Kidney (tissue), 14 donors: Measurements from ENCODE around the gene LRRC34. TPM values are rescaled to one million over a fixed set of nuclear protein-coding genes. Genes with fewer than 3 reads are reported as not detected.

Experiments used
- DNase-seq, 5 donors: peaks; one replicate each; pipeline ENCODE4 v3.0.0-alpha.2; 2013 to 2020
- FAIRE-seq: peaks from 2 replicates; lab custom pipeline; 2012; peaks lifted over from hg19 to GRCh38; lab: Jason Lieb, UNC
- H3K27ac ChIP-seq, 2 donors: one replicate each; pipeline ENCODE4 v1.7.0; 2013; ENCODE audit warnings: low read depth in 2 of 2, low read length in 2 of 2, inconsistent platforms in 1 of 2
- H3K27me3 ChIP-seq: one replicate; pipeline ENCODE4 v1.7.1; 2013; ENCODE audit warnings: low read length, inconsistent platforms; ENCODE audit not compliant: control insufficient read depth, insufficient read depth
- H3K36me3 ChIP-seq, 3 donors: one replicate each; pipeline versions ENCODE4 v1.7.0 to v1.7.1; 2013; ENCODE audit warnings: low read length in 3 of 3, control low read depth in 1 of 3, inconsistent platforms in 1 of 3; ENCODE audit not compliant: insufficient read depth in 3 of 3, control insufficient read depth in 2 of 3
- H3K4me1 ChIP-seq, 3 donors: one replicate each; pipeline versions ENCODE4 v1.7.0 to v1.7.1; 2013; ENCODE audit warnings: low read length in 3 of 3, inconsistent platforms in 1 of 3, low read depth in 1 of 3; ENCODE audit not compliant: control insufficient read depth in 2 of 3, insufficient read depth in 2 of 3
- H3K4me3 ChIP-seq, 3 donors: one replicate each; pipeline versions ENCODE4 v1.7.0 to v1.8.1; 2013; ENCODE audit warnings: low read length in 3 of 3, control low read depth in 1 of 3, inconsistent platforms in 1 of 3
- H3K9ac ChIP-seq, 3 donors: one replicate each; pipeline versions ENCODE4 v1.7.0 to v1.7.1; 2013; ENCODE audit warnings: low read length in 3 of 3, control low read depth in 1 of 3, inconsistent platforms in 1 of 3
- H3K9me3 ChIP-seq, 3 donors: one replicate each; pipeline versions ENCODE4 v1.7.0 to v1.7.1; 2013; ENCODE audit warnings: low read length in 3 of 3, control low read depth in 1 of 3, inconsistent platforms in 1 of 3; ENCODE audit not compliant: control insufficient read depth in 2 of 3, insufficient read depth in 1 of 3
- CTCF ChIP-seq: IDR thresholded peaks from 3 replicates; pipeline ENCODE4 v1.5.1; 2012; ENCODE audit warnings: mild to moderate bottlenecking, moderate library complexity, borderline replicate concordance; ENCODE audit not compliant: insufficient read depth; ENCODE audit errors: extremely low read depth
- intact Hi-C: fragments of 100-400 bp; cut with DNase I; formaldehyde crosslinking; loops from one replicate; pipeline ENCODE4 v1.11.1; 2022
- polyA plus RNA-seq: library from polyadenylated mRNA; stranded (reverse); fragments of 350-450 nt; fragmentation: Illumina TruSeq; extraction: RNeasy Lipid Tissue Mini Kit (QIAGEN cat#74804); gene quantifications from one replicate; pipeline ENCODE4 v1.2.3, GENCODE V29; 2014; ENCODE audit warnings: low read depth, low replicate concordance; ENCODE audit not compliant: insufficient read depth
- total RNA-seq: library from RNA; stranded (reverse); fragmentation: NEBNext Ultra II Directional; extraction: Animal tissue kit (Norgen Biotek cat#: 25700); gene quantifications from one replicate; pipeline ENCODE4 v1.2.1, GENCODE V29; 2021
- donor health status: control.
- donor health status: control.
- donor health status: control.
- donor health status: control.
- donor health status: control.
- donor health status: DM: yes; HTN: yes; CAD: no.
- donor health status: Normal renal cell carcinoma (clear cell type).

LRRC34 gene
- total and polyA plus RNA-seq, 2 donors from 2014 or later: 4.0 to 5.7 TPM

GRCh38 chr3:169855514-169855913 is 42.8 kb upstream of the LRRC34 start:
- no peaks in the 10 kb centered on the region for H3K36me3 ChIP-seq
- H3K9me3 ChIP-seq: no peaks in the 10 kb centered on the region
- no peaks in the 10 kb centered on the region for H3K27me3 ChIP-seq
- no peak overlapping the region for H3K4me3 ChIP-seq
- H3K4me1 ChIP-seq: no peaks in the 10 kb centered on the region
- DNase-seq: no peak
- no peak overlapping the region for H3K9ac ChIP-seq
- H3K27ac ChIP-seq: no peak overlapping the region
- intact Hi-C loops: no loop called here
- TF ChIP-seq CTCF: no peak
- no peak for FAIRE-seq

GRCh38 chr3:169850618-169851017 is 37.9 kb upstream of the LRRC34 start:
- Histone ChIP-seq H3K4me1 (no peaks in the 10 kb centered on the region), H3K36me3 (no peaks in the 10 kb centered on the region), H3K9me3 (no peaks in the 10 kb centered on the region), H3K9ac (no peak overlapping the region), H3K27ac (no peak overlapping the region), H3K4me3 (no peak overlapping the region), H3K27me3 (no peaks in the 10 kb centered on the region)
- TF ChIP-seq CTCF: no peak
- FAIRE-seq: no peak
- no peak for DNase-seq
- intact Hi-C loops: no loop called here

GRCh38 chr3:169848741-169849140 is 36.0 kb upstream of the LRRC34 start:
- H3K27me3 ChIP-seq: no peaks in the 10 kb centered on the region
- FAIRE-seq (no peak), DNase-seq (no peak)
- no peak overlapping the region for H3K4me3 ChIP-seq
- H3K27ac ChIP-seq: no peak overlapping the region
- no peak for TF ChIP-seq CTCF
- H3K9ac ChIP-seq: no peak overlapping the region
- no peaks in the 10 kb centered on the region for H3K4me1 ChIP-seq
- H3K36me3 ChIP-seq: no peaks in the 10 kb centered on the region
- intact Hi-C loops: no loop called here
- H3K9me3 ChIP-seq: no peaks in the 10 kb centered on the region

GRCh38 chr3:169847896-169848295 is 35.2 kb upstream of the LRRC34 start:
- no peak overlapping the region for H3K27ac ChIP-seq
- H3K9ac ChIP-seq: no peak overlapping the region
- intact Hi-C loops: no loop called here
- H3K4me3 ChIP-seq: no peak overlapping the region
- H3K36me3 ChIP-seq: no peaks in the 10 kb centered on the region
- no peaks in the 10 kb centered on the region for H3K4me1 ChIP-seq
- FAIRE-seq (no peak), DNase-seq (peak in 1 of 5 donors; percentile 27)
- no peaks in the 10 kb centered on the region for H3K27me3 ChIP-seq
- no peaks in the 10 kb centered on the region for H3K9me3 ChIP-seq
- TF ChIP-seq CTCF: no peak
